A549 (cell line): Measurements from ENCODE around the gene PRDM11. TPM values are rescaled to one million over a fixed set of nuclear protein-coding genes. Genes with fewer than 3 reads are reported as not detected.

Experiments
- ATAC-seq, 2 experiments: fragments of 200-7000 bp in 1 of 2; fragments of >200 bp in 1 of 2; cut with Nextera tagmentation in 1 of 2; cut with Tn5 transposase in 1 of 2; 3 replicates each; pipeline versions ENCODE4 v1.8.0 to v1.9.1; 2018 to 2020; ENCODE audit warnings: mild to moderate bottlenecking in 1 of 2, moderate library complexity in 1 of 2
- CTCF ChIA-PET: fragments of 300-600 bp; sonication (Branson Sonifier 250); formaldehyde crosslinking; extraction: SDS; loops from one replicate; lab custom pipeline; 2021; ENCODE audit warnings: antibody characterized with exemption, inconsistent platforms; lab: Yijun Ruan, JAX
- POLR2A ChIA-PET: fragments of 350-600 bp; formaldehyde crosslinking; extraction: SDS; loops from one replicate; lab custom pipeline; 2021; ENCODE audit warnings: antibody characterized with exemption, inconsistent platforms; lab: Yijun Ruan, JAX
- DNase-seq, 2 experiments: peaks; one replicate each; pipeline versions ENCODE4 v3.0.0 to v3.0.0-alpha.2; 2011 to 2016; ENCODE audit warnings: low read depth in 1 of 2, low spot score in 1 of 2
- FAIRE-seq: peaks from 2 replicates; lab custom pipeline; 2011; peaks lifted over from hg19 to GRCh38; lab: Jason Lieb, UNC
- H3K27ac ChIP-seq, 2 experiments: fragments of >200 bp; sonication (Bioruptor Twin); formaldehyde crosslinking; 3 replicates each; pipeline ENCODE4 v1.5.1; 2016 to 2017
- H3K4me1 ChIP-seq: fragments of >200 bp; sonication (Bioruptor Twin); formaldehyde crosslinking; 3 replicates; pipeline ENCODE4 v1.6.1; 2016
- H3K4me2 ChIP-seq: fragments of >200 bp; sonication (Bioruptor Twin); formaldehyde crosslinking; 3 replicates; pipeline ENCODE4 v1.6.1; 2016
- H3K4me3 ChIP-seq: fragments of >200 bp; sonication (Bioruptor Twin); formaldehyde crosslinking; 3 replicates; pipeline ENCODE4 v1.5.1; 2016
- H3K9me3 ChIP-seq: fragments of >200 bp; sonication (Bioruptor Twin); formaldehyde crosslinking; 3 replicates; pipeline ENCODE4 v1.6.1; 2016
- BHLHE40 ChIP-seq: IDR thresholded peaks from 2 replicates; pipeline ENCODE4 v1.6.1; 2012; ENCODE audit warnings: low read depth, low read length, inconsistent platforms
- CBX2 ChIP-seq: fragments of 200-600 bp; sonication (generic); IDR thresholded peaks from 2 replicates; pipeline ENCODE4 v1.6.1; 2016; ENCODE audit warnings: low read depth, mild to moderate bottlenecking, borderline replicate concordance
- CEBPB ChIP-seq, 2 experiments: fragments of >200 bp in 1 of 2; sonication (Bioruptor Twin) in 1 of 2; formaldehyde crosslinking in 1 of 2; IDR thresholded peaks; 2 replicates each; pipeline ENCODE4 v1.6.1; 2012 to 2016
- CHD4 ChIP-seq: fragments of 200-600 bp; sonication (generic); IDR thresholded peaks from 2 replicates; pipeline ENCODE4 v1.6.1; 2016; ENCODE audit warnings: antibody characterized with exemption, mild to moderate bottlenecking, borderline replicate concordance
- E2F6 ChIP-seq: IDR thresholded peaks from 2 replicates; pipeline ENCODE4 v1.6.1; 2012; ENCODE audit warnings: low read depth, borderline replicate concordance
- EHMT2 ChIP-seq: fragments of 200-600 bp; sonication (generic); IDR thresholded peaks from 2 replicates; pipeline ENCODE4 v1.6.1; 2016; ENCODE audit warnings: antibody characterized with exemption, low read depth, mild to moderate bottlenecking, moderate library complexity
- ELK1 ChIP-seq: fragments of 150-350 bp; IDR thresholded peaks from 2 replicates; pipeline ENCODE4 v1.6.1; 2014; ENCODE audit warnings: low read depth, mild to moderate bottlenecking, low read length
- ESRRA ChIP-seq: fragments of 150-350 bp; IDR thresholded peaks from 2 replicates; pipeline ENCODE4 v1.6.1; 2014; ENCODE audit warnings: mild to moderate bottlenecking, low read length, borderline replicate concordance
- FOSB ChIP-seq: fragments of 250-450 bp; sonication (Bioruptor Pico); IDR thresholded peaks from 2 replicates; pipeline ENCODE4 v1.5.0; 2020; ENCODE audit warnings: mild to moderate bottlenecking, moderate library complexity
- FOXS1 ChIP-seq: fragments of 250-450 bp; sonication (Bioruptor Pico); IDR thresholded peaks from 2 replicates; pipeline ENCODE4 v1.5.0; 2020; ENCODE audit warnings: mild to moderate bottlenecking, moderate library complexity
- GATA3 ChIP-seq: IDR thresholded peaks from 2 replicates; pipeline ENCODE4 v1.6.1; 2012; ENCODE audit warnings: borderline replicate concordance
- HDAC2 ChIP-seq: fragments of 200-600 bp; sonication (generic); IDR thresholded peaks from 2 replicates; pipeline ENCODE4 v1.6.1; 2016
- HOXA7 ChIP-seq: fragments of 250-450 bp; sonication (Bioruptor Pico); IDR thresholded peaks from 2 replicates; pipeline ENCODE4 v1.5.0; 2020; ENCODE audit warnings: mild to moderate bottlenecking, moderate library complexity
- HOXB13 ChIP-seq: fragments of 250-450 bp; sonication (Bioruptor Pico); IDR thresholded peaks from 2 replicates; pipeline ENCODE4 v1.5.0; 2020; ENCODE audit warnings: low read depth, mild to moderate bottlenecking, moderate library complexity
- HOXB5 ChIP-seq: fragments of 250-450 bp; sonication (Bioruptor Pico); IDR thresholded peaks from 2 replicates; pipeline ENCODE4 v1.5.0; 2020; ENCODE audit warnings: mild to moderate bottlenecking, moderate library complexity
- KDM5A ChIP-seq: fragments of 200-600 bp; sonication (generic); IDR thresholded peaks from 2 replicates; pipeline ENCODE4 v1.6.1; 2016; ENCODE audit warnings: antibody characterized with exemption, mild to moderate bottlenecking
- MAFK ChIP-seq: fragments of 450-650 bp; IDR thresholded peaks from 2 replicates; pipeline ENCODE4 v1.6.1; 2014; ENCODE audit not compliant: partially characterized antibody
- MAZ ChIP-seq: fragments of 150-350 bp; IDR thresholded peaks from 2 replicates; pipeline ENCODE4 v1.6.1; 2014; ENCODE audit warnings: antibody characterized with exemption, low read depth, low read length, borderline replicate concordance
- NR3C1 ChIP-seq: fragments of >200 bp; sonication (Bioruptor Twin); formaldehyde crosslinking; IDR thresholded peaks from 3 replicates; pipeline ENCODE4 v1.6.1; 2017
- PHF8 ChIP-seq: fragments of 200-600 bp; sonication (generic); IDR thresholded peaks from 2 replicates; pipeline ENCODE4 v1.6.1; 2016; ENCODE audit warnings: low read depth, mild to moderate bottlenecking, antibody characterized with exemption, moderate library complexity, borderline replicate concordance
- RAD21 ChIP-seq, 2 experiments: fragments of >200 bp in 1 of 2; sonication (Bioruptor Twin) in 1 of 2; formaldehyde crosslinking in 1 of 2; IDR thresholded peaks in 1 of 2; conservative IDR thresholded peaks in 1 of 2; 2 replicates in 1 of 2; 3 replicates in 1 of 2; pipeline ENCODE4 v1.6.1; 2012 to 2018; ENCODE audit warnings: inconsistent platforms in 1 of 2
- RARB ChIP-seq: fragments of 250-450 bp; sonication (Bioruptor Pico); IDR thresholded peaks from 2 replicates; pipeline ENCODE4 v1.8.0; 2021; ENCODE audit warnings: mild to moderate bottlenecking, moderate library complexity
- RFX5 ChIP-seq: fragments of 450-650 bp; IDR thresholded peaks from 2 replicates; pipeline ENCODE4 v1.7.1; 2014; ENCODE audit warnings: antibody characterized with exemption, mild to moderate bottlenecking, moderate library complexity
- RNF2 ChIP-seq: fragments of 200-600 bp; sonication (generic); IDR thresholded peaks from 2 replicates; pipeline ENCODE4 v1.6.1; 2016; ENCODE audit warnings: low read depth, mild to moderate bottlenecking, antibody characterized with exemption, moderate library complexity, borderline replicate concordance
- SMC3 ChIP-seq: fragments of >200 bp; sonication (Bioruptor Twin); formaldehyde crosslinking; IDR thresholded peaks from 3 replicates; pipeline ENCODE4 v1.6.1; 2018; ENCODE audit warnings: inconsistent platforms
- SREBF2 ChIP-seq: fragments of 450-650 bp; IDR thresholded peaks from 2 replicates; pipeline ENCODE4 v1.6.1; 2014; ENCODE audit warnings: mild to moderate bottlenecking, moderate library complexity
- USF2 ChIP-seq: fragments of 450-650 bp; IDR thresholded peaks from 2 replicates; pipeline ENCODE4 v1.6.1; 2014; ENCODE audit warnings: antibody characterized with exemption
- ZC3H11A ChIP-seq: fragments of 450-650 bp; IDR thresholded peaks from 2 replicates; pipeline ENCODE4 v1.6.1; 2014; ENCODE audit warnings: antibody characterized with exemption, mild to moderate bottlenecking
- ZSCAN20 ChIP-seq: fragments of 250-450 bp; sonication (Bioruptor Pico); IDR thresholded peaks from 2 replicates; pipeline ENCODE4 v1.8.0; 2022; ENCODE audit warnings: mild to moderate bottlenecking, moderate library complexity
- WGBS: methylation state at CpG from one replicate; pipeline ENCODE4 v1.1.6; 2017; ENCODE audit errors: missing lambda C conversion rate; 5-methylcytosine and 5-hydroxymethylcytosine counted together
- polyA plus RNA-seq, 4 experiments: library from polyadenylated mRNA; depleted of rRNA in 3 of 4; stranded (reverse); fragments of >200 nt; fragmentation: RNase III in 1 of 4; extraction: RNeasy Plus Mini Kit Qiagen cat#74134 plus additional on column Dnase treatment in 1 of 4; gene quantifications; 2 replicates in 3 of 4; 3 replicates in 1 of 4; pipeline ENCODE4 v1.2.3, GENCODE V29; 2011 to 2017
- TF ChIP-seq, protein P1 (sequence below): fragments of 250-450 bp; sonication (Bioruptor Pico); IDR thresholded peaks from 2 replicates; pipeline ENCODE4 v1.5.0; 2021; ENCODE audit warnings: mild to moderate bottlenecking, moderate library complexity, borderline replicate concordance
- TF ChIP-seq, protein P2 (sequence below): fragments of >200 bp; sonication (Bioruptor Twin); formaldehyde crosslinking; IDR thresholded peaks from 2 replicates; pipeline ENCODE4 v1.6.1; 2016

The PRDM11 gene
- polyA plus RNA-seq, 2 of the 4 experiments (the other 2 are of a cell fraction): 4.3 to 5.3 TPM

DNA sequence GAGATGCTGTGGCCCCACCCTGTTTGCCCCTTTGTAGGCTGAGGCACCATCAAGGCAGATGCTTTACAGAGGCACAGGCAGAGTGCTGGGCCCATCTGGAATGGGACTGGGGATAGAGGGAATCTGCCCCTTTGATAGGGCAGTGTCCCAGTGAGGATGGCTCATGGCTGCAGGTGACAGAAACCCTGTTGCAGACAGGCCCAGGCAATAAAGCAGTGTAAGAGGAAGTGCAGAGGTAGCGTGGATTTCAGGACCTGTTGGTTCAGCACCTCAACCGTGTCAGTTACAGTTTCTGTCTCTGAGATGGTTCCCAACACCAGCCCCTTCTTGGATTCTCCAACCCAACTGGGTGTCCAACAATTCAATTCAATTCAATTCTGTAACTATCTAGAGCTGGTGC, 25.1 kb downstream of the PRDM11 start:
- POLR2A ChIA-PET: no interaction called here
- CTCF ChIA-PET: interaction anchor here (0.9 to 1.2 kb wide), 3 partner anchors 15 to 120 kb away, joined by 3 read pairs; no protein-coding TSS in a partner anchor
- whole genome bisulfite sequencing: 65% methylated on average over 2 of the region's 2 CpGs

GRCh38 chr11:45173064-45173463, 26.6 kb downstream of the PRDM11 start:
- DNase-seq: peak in 1 of 2 experiments; percentile 51
- Histone ChIP-seq H3K4me2 (peak overlapping the region; percentile 36; the same call in 2 of the 3 replicates), H3K27ac (no peak overlapping the region), H3K4me3 (no peak overlapping the region), H3K9me3 (no peaks in the 10 kb centered on the region), H3K4me1 (peaks cover 6% of the 10 kb centered on the region; the same call in 1 of the 3 replicates)
- WGBS: 65% methylated on average over 5 of the region's 5 CpGs
- ChIA-PET POLR2A (no interaction called here), CTCF (interaction anchor here (0.7 to 1.0 kb wide), 2 partner anchors 10 to 1223 kb away, joined by 3 to 4 read pairs; no protein-coding TSS in a partner anchor)
- FAIRE-seq: no peak
- TF ChIP-seq, protein P1, sequence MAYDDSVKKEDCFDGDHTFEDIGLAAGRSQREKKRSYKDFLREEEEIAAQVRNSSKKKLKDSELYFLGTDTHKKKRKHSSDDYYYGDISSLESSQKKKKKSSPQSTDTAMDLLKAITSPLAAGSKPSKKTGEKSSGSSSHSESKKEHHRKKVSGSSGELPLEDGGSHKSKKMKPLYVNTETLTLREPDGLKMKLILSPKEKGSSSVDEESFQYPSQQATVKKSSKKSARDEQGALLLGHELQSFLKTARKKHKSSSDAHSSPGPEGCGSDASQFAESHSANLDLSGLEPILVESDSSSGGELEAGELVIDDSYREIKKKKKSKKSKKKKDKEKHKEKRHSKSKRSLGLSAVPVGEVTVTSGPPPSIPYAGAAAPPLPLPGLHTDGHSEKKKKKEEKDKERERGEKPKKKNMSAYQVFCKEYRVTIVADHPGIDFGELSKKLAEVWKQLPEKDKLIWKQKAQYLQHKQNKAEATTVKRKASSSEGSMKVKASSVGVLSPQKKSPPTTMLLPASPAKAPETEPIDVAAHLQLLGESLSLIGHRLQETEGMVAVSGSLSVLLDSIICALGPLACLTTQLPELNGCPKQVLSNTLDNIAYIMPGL (CRISPR knock-in tag): no peak
- TF ChIP-seq GATA3 (no peak), NR3C1 (no peak), CBX2 (no peak), KDM5A (no peak), ZC3H11A (no peak), HOXA7 (CRISPR knock-in tag) (no peak), CHD4 (no peak), SMC3 (no peak), HDAC2 (no peak), HOXB5 (no peak), RARB (no peak), RFX5 (no peak), MAFK (no peak), MAZ (no peak)
- peak in 1 of 2 experiments; percentile 44; a peak in 3 of 6 replicates for ATAC-seq

More for the DNA sequence above, 25.1 kb downstream of the PRDM11 start:
- no peak overlapping the region for H3K4me2 ChIP-seq
- TF ChIP-seq ZSCAN20 (CRISPR knock-in tag) (no peak), FOXS1 (CRISPR knock-in tag) (no peak), PHF8 (no peak), CBX2 (no peak), FOSB (CRISPR knock-in tag) (no peak), NR3C1 (no peak), SREBF2 (no peak), BHLHE40 (no peak), CEBPB (IDR thresholded peaks at IDR 0.05) (no peak), USF2 (no peak), RAD21 (conservative IDR thresholded peaks at IDR 0.05 in 1 of 2, IDR thresholded peaks at IDR 0.05 in 1 of 2) (no peak), HOXB13 (CRISPR knock-in tag) (no peak), RNF2 (no peak), ESRRA (no peak), EHMT2 (no peak), E2F6 (no peak), ELK1 (no peak)
- TF ChIP-seq, protein P2, sequence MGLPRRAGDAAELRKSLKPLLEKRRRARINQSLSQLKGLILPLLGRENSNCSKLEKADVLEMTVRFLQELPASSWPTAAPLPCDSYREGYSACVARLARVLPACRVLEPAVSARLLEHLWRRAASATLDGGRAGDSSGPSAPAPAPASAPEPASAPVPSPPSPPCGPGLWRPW: no peak
- H3K27ac ChIP-seq: no peak overlapping the region
- ATAC-seq (no peak), DNase-seq (no peak), FAIRE-seq (no peak)
- H3K4me3 ChIP-seq: no peak overlapping the region
- H3K9me3 ChIP-seq: no peaks in the 10 kb centered on the region
- H3K4me1 ChIP-seq: peaks cover 6% of the 10 kb centered on the region; the same call in 1 of the 3 replicates
